Stimulated activated naive CD8-positive, alpha-beta T cell treated with anti-CD3 and anti-CD28 coated beads, Interleukin-15, Interleukin-2, amounts not matched to agents 100 ng/mL and 50 ng/mL, for 24 hours (primary cell): ENCODE results near the gene SPATA32.
A peak's percentile ranks its signal among the peaks of the same experiment; 100 is the strongest.

ENCODE experiments used
- H3K27ac Mint-ChIP-seq: one replicate; pipeline ENCODE4 v1.8.0; 2021; ENCODE audit warnings: mild to moderate bottlenecking, mixed read lengths
- H3K27me3 Mint-ChIP-seq: one replicate; pipeline ENCODE4 v1.8.0; 2021; ENCODE audit warnings: mixed read lengths
- H3K36me3 Mint-ChIP-seq: one replicate; pipeline ENCODE4 v1.8.0; 2021; ENCODE audit warnings: low read depth, mixed read lengths
- H3K4me1 Mint-ChIP-seq: one replicate; pipeline ENCODE4 v1.8.0; 2021; ENCODE audit warnings: low read depth, mixed read lengths
- H3K4me3 Mint-ChIP-seq: one replicate; pipeline ENCODE4 v1.8.0; 2021; ENCODE audit warnings: mild to moderate bottlenecking, mixed read lengths
- H3K9me3 Mint-ChIP-seq: one replicate; pipeline ENCODE4 v1.8.0; 2021; ENCODE audit warnings: mixed read lengths

The SPATA32 gene

DNA sequence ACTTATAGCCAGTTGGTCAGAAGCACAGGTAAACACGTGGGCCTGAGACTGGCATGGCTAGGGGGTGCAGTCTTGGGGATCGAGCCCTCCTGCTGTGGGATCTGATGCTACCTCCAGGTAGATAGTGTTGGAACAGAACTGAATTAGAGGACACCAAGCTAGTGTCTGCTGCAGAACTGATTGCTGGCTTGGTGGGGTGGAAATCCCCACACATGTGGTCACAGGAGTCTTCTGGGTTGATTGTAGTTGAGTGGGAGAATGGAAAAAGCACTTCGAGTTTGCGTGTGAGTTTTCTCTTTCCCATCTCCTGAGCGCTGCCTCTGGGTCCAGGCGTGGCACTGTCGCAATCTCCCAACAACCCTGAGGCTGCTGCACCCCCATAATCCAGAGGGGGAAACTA, 8.0 kb upstream of the SPATA32 start:
- Mint-ChIP-seq H3K4me1 (peaks cover 38% of the 10 kb centered on the region), H3K27ac (peak overlapping the region; percentile 78), H3K27me3 (no peaks in the 10 kb centered on the region), H3K4me3 (no peak overlapping the region), H3K9me3 (no peaks in the 10 kb centered on the region), H3K36me3 (peaks cover 74% of the 10 kb centered on the region)

DNA sequence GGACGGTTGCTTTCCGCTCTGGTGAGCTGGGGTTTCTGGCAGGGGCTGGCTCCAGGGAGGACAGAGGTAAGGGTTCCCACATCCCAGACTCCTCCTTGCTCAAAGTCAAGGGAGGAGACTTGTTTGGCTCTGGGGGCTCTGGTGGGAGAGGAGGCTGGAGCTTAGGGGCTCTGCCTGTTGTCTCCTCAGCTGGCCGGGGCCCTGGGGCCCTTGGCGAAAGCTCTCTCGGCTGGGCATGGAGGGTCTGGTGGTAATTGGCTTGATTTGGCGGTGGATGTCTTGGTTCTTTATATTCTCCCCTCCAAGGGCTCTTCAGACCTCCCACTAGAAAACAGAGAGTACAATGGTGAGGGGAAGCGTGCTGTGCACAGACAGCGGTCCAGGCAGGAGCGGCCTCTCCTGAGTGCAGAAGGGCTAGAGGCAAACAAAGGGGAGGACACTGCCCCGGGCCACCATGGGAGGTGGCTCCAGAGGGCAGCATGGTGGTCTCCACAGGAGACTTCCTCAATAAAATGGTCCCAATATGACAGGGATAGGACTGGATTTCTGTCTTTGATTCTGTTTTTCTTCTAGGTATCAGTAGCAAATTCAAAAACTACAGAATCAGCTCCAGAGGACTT, 5.7 kb upstream of the SPATA32 start:
- Mint-ChIP-seq H3K9me3 (no peaks in the 10 kb centered on the region), H3K27ac (peak overlapping the region; percentile 39), H3K36me3 (peaks cover 67% of the 10 kb centered on the region), H3K27me3 (no peaks in the 10 kb centered on the region), H3K4me1 (peaks cover 44% of the 10 kb centered on the region), H3K4me3 (no peak overlapping the region)

DNA sequence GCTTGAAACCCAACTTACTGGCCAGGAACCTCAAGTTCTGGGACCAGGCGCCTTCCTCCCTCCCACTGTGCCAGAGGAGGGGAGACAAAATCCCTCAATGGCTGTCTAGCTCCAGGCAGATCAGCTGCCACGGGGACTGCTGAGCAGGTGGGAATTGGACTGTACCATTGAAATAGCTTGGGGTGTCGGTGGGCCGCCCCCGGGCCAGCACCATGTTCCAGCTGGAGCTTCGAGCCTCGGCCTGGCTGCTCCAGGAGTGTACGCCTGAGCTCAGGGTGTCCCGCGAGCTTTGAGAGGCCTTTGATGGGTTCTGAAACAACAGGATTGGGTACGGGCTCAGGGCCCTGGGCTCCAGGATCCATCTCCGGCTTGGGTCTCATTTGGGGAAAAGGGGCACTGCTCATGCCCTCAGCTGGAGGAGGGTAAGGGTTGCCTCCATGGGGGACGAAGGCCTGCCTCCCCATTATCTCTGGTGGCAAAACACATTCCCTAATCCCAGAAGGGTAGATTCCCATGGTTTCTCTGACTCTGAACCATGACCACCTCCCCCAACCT, 4.6 kb upstream of the SPATA32 start:
- H3K4me1 Mint-ChIP-seq = peaks cover 41% of the 10 kb centered on the region
- H3K4me3 Mint-ChIP-seq = no peak overlapping the region
- no peaks in the 10 kb centered on the region for H3K9me3 Mint-ChIP-seq
- H3K27me3 Mint-ChIP-seq = no peaks in the 10 kb centered on the region
- H3K36me3 Mint-ChIP-seq = peaks cover 57% of the 10 kb centered on the region
- H3K27ac Mint-ChIP-seq = peak overlapping the region; percentile 43

DNA sequence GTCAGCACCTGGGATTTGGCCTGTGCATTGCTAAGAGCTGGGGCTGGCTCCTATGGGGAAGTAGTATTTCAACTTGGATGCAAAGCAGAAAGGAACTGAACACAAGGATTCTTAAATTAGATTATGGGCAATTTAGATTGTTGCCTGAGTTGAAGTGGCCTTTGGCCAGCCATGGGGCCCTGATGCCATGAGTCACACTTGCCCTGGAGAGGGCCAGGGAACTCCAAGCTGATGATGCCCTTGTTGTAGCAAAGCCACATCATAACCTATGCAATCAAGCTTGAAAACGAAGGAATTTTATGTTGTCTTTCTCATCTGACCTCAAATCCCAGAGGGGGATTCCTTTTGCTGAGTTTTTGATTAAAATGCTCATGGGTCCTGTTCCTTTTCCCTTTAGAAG, 3.9 kb upstream of the SPATA32 start:
- Mint-ChIP-seq H3K36me3 (peaks cover 57% of the 10 kb centered on the region), H3K27ac (peak overlapping the region; percentile 43), H3K4me3 (no peak overlapping the region), H3K4me1 (peaks cover 41% of the 10 kb centered on the region), H3K27me3 (no peaks in the 10 kb centered on the region), H3K9me3 (no peaks in the 10 kb centered on the region)

DNA sequence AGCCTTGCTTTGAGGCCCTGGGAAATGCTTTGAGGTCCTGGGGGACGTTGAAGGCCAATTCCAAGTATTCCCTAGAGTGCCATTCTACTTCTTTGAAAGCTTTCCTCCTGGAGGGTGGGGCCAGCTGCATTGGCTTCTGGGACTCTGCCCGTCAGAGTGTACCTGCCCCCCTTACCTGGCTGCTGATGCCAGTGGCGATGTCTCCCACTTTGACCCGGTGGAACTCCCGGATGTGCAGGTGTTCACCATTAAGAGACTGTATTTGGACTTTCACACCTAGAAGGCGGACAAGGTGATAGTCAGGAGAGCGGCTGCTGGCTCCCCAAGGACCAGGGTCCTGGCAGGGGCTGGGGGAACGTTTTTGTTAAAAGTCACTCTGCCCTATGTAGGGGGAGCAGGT, 3.1 kb upstream of the SPATA32 start:
- no peak overlapping the region for H3K27ac Mint-ChIP-seq

DNA sequence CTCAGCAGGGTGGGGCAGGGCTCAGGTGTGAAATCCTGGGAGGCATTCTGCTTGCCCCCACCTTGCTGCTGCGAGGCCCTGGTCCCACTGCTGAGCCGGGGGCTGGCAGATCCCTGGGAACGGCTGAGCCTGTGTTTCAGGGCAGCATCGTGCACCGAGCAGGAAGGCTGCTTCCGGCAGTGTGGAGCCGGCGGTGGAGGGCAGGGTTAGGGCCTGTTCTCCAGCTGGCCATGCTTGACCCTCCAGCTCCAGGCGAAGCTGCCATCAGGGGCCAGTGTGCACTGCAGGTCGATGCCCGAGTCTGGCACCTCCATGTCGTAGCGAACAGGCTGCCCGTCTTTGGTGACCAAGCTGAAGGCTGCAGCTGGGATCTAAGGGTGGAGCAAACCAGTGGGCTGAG, 2.5 kb upstream of the SPATA32 start:
- H3K4me1 Mint-ChIP-seq = peaks cover 29% of the 10 kb centered on the region
- H3K36me3 Mint-ChIP-seq = peaks cover 46% of the 10 kb centered on the region
- no peak overlapping the region for H3K27ac Mint-ChIP-seq
- no peaks in the 10 kb centered on the region for H3K9me3 Mint-ChIP-seq
- no peak overlapping the region for H3K4me3 Mint-ChIP-seq
- H3K27me3 Mint-ChIP-seq = no peaks in the 10 kb centered on the region

More for the DNA sequence above, 3.1 kb upstream of the SPATA32 start:
- Mint-ChIP-seq H3K9me3 (no peaks in the 10 kb centered on the region), H3K36me3 (peaks cover 52% of the 10 kb centered on the region), H3K27me3 (no peaks in the 10 kb centered on the region), H3K4me3 (no peak overlapping the region), H3K4me1 (peaks cover 33% of the 10 kb centered on the region)

DNA sequence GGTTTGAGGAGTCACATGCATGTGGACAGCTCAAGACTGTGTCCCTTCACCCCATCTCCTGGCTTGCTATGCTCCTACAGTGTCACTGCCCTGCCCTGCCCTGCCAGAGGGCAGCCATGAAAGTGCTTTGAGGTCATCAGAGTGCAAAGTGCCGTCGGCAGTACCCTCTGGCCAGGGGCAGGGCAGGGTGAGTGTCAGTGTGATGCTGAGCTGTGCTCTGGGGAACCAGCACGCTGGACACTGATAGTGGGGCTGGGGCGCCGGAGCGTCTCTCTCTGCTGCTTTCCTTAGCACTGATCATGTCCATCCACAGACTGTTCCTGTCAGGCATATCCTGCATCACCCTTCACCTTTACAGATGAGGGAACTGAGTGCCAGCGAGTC, 1.6 kb upstream of the SPATA32 start:
- Mint-ChIP-seq H3K36me3 (peaks cover 36% of the 10 kb centered on the region), H3K4me1 (peaks cover 29% of the 10 kb centered on the region), H3K27me3 (no peaks in the 10 kb centered on the region), H3K4me3 (no peak overlapping the region), H3K9me3 (no peaks in the 10 kb centered on the region), H3K27ac (peak overlapping the region; percentile 31)

DNA sequence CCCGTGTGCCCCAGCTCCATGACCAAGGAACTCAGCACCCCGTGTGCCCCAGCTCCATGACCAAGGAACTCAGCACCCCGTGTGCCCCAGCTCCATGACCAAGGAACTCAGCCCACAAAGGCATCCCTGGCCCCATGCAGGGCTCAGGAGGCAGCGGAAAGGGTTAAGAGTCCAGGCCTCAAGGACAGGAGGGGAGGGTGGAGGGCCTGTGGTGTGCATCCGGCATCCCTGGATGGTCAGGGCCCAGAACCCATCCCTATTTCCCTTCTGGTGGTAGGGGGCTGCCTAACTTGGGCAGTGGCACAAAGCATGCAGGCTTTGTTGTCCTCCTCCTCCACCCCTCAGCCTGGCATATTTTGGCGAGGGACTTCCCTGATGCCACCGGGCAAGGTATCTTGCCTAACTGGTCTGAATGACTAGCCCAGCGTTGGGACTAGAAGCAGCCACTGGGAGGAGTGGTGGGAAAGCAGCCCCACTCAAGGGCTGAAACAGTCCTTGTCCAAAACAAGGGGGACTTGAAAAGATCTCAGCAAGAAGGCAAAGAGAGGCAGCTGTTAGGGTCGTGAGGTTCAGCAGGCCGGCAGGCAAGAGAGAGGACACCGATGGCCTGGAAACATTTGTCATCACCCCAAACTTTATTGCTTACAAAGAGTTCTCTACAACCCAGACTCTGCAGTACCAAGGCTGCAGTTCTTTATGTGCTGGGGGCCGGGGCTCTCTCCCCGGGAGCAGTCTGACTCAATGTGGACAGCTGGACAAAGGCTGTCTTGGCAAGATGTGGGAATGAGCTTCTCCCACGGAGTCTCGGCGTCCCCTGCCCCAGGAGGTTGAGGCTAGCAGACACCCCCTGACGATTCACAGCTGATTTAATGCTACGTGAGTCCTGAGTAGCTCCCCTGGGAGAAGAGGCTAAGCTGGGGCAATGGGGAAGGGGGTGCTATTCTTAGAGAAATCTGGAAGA, 902 bp upstream of the SPATA32 start:
- H3K4me3 Mint-ChIP-seq = peak overlapping the region; percentile 74

DNA sequence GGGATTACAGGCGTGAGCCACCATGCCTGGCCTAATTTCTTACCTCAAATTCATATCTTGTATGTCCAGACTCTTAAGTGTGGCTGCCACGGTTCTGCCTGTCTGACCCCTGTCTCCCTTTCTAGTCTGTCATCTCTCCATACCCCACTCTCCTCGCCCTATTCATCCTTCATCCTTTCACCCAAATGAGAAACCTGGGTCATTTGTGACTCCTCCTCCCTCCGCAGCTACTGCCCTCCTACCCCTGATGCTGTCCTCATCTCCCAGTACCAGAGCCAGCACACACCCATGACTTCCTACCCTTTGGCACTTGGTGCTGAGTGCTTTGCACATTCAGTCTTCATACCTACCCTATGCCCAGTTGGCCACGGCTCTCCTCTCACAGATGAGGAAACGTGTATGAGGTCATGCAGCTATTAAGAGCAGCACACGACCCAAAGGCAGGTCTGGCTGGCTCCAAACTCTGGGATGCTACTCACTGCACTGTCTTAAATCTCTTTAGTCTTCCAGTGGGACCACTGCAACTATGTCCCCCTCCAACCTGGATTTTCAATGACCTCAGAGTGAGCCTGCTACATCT, 1.6 kb downstream of the SPATA32 start:
- peak overlapping the region; percentile 62 for H3K27ac Mint-ChIP-seq
- H3K4me1 Mint-ChIP-seq = peaks cover 38% of the 10 kb centered on the region
- no peaks in the 10 kb centered on the region for H3K27me3 Mint-ChIP-seq
- no peaks in the 10 kb centered on the region for H3K9me3 Mint-ChIP-seq
- no peak overlapping the region for H3K4me3 Mint-ChIP-seq
- peaks cover 11% of the 10 kb centered on the region for H3K36me3 Mint-ChIP-seq

More for the DNA sequence above, 902 bp upstream of the SPATA32 start:
- Mint-ChIP-seq H3K27ac (peak overlapping the region; percentile 83), H3K4me1 (peaks cover 29% of the 10 kb centered on the region), H3K36me3 (peaks cover 30% of the 10 kb centered on the region), H3K27me3 (no peaks in the 10 kb centered on the region), H3K9me3 (no peaks in the 10 kb centered on the region)

DNA sequence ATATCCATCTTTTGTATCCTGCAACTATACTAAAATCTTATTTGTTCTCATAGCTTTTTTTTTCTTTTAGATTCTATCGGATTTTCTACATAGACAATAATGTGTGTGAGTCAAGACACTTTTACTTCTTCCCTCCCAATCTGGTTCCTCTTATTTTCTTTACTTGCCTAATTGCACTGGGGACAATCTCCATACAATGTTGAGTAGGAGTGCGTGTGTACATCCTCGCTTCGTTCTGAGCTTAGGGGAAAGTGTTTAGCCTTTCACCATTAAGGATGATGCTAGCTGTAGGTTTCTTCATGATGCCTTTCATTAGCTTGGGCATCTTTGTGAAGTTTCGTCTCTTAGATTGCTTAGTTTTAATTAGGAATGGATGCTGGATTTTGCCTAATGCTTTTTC, 2.9 kb downstream of the SPATA32 start:
- Mint-ChIP-seq H3K4me1 (peaks cover 49% of the 10 kb centered on the region), H3K9me3 (no peaks in the 10 kb centered on the region), H3K36me3 (peaks cover 5% of the 10 kb centered on the region), H3K4me3 (no peak overlapping the region), H3K27me3 (no peaks in the 10 kb centered on the region), H3K27ac (no peak overlapping the region)

DNA sequence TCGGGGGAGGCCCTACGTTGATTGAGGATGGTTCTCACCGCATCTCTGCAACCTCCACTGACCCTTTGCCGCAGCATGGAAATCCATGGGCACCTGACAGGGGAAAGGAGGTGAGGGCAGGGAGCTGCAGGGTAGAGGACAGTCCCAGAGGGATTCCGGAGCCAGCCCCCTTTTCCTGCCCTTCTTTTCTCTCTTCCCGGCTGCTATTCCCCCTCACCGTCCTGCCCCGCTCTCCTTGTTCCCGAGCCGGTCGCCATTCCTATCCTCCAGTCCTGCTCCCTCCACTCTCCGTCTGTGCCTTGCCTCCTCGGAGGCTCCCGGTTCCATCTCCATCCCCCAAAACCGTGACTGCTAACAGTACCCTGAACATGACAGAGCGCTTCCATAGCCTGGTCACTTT, 4.8 kb downstream of the SPATA32 start:
- no peak overlapping the region for H3K4me3 Mint-ChIP-seq
- no peaks in the 10 kb centered on the region for H3K27me3 Mint-ChIP-seq
- no peaks in the 10 kb centered on the region for H3K9me3 Mint-ChIP-seq
- no peak overlapping the region for H3K27ac Mint-ChIP-seq
- peaks cover 54% of the 10 kb centered on the region for H3K4me1 Mint-ChIP-seq
- no peaks in the 10 kb centered on the region for H3K36me3 Mint-ChIP-seq

DNA sequence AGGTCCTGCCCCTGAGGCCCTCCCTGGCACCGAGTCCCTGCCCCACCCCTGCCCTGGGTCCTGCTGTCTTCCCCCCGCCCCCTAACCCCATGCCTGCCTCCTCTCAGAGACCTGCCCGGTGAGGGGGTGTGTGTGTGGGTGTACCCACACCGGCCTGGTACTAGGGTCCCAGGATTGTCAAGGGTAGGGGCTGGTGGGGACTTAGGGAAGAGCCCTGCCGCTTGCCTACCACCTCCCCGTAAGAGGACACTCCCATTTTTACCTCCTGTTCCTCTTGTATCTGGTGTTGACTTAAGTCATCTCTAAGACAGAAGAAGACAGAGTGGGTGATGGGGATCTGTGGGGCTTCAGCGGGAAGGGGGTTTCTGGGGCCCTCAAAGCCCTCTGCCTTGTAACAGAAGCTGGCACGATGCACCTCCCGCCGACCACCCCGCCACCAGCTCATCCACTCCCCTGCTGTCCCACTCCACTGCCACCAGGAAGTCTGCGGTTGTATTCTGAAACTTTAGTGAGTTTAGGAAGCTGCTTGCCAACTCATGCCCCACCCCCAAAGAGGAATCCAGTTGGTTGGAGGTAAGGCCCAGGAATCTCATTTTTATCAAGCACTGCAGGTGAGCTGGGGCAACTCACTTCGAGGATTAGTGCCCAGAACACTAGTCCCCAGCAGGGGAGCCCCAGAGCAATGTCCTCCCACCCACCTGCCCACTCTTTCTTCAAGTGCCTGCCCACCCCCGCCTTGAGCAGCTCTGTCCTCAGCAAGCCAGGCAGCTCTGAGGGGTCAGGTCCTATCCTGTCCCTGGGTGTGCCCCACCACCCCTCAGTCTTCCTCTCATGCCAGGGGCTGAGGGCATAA, 5.6 kb downstream of the SPATA32 start:
- H3K4me3 Mint-ChIP-seq = peak overlapping the region; percentile 40
- no peaks in the 10 kb centered on the region for H3K27me3 Mint-ChIP-seq
- no peaks in the 10 kb centered on the region for H3K36me3 Mint-ChIP-seq
- no peaks in the 10 kb centered on the region for H3K9me3 Mint-ChIP-seq
- H3K4me1 Mint-ChIP-seq = peaks cover 56% of the 10 kb centered on the region
- peak overlapping the region; percentile 71 for H3K27ac Mint-ChIP-seq

DNA sequence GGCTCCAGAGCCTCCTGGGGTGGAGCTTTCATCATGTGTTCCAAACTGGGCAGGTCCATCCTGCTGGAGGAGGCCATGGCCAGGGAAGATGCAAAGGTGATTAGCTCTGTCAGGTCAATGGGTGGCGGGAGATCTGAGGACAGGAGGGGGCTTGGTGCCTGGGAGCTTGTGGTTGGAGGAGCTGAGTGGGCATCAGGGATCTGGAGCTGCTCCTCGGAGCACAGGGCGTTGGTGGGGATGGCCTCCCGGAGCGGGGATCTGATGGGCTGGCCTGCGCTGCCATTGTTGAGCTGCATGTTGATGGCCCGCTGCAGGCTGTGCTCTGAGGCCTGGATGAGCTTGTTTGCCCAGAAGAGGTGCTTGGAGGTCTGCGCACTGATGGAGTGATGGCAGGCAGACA, 6.5 kb downstream of the SPATA32 start:
- H3K4me1 Mint-ChIP-seq = peaks cover 59% of the 10 kb centered on the region
- peaks cover 9% of the 10 kb centered on the region for H3K36me3 Mint-ChIP-seq
- H3K27ac Mint-ChIP-seq = no peak overlapping the region
- H3K27me3 Mint-ChIP-seq = no peaks in the 10 kb centered on the region
- H3K4me3 Mint-ChIP-seq = no peak overlapping the region
- no peaks in the 10 kb centered on the region for H3K9me3 Mint-ChIP-seq

DNA sequence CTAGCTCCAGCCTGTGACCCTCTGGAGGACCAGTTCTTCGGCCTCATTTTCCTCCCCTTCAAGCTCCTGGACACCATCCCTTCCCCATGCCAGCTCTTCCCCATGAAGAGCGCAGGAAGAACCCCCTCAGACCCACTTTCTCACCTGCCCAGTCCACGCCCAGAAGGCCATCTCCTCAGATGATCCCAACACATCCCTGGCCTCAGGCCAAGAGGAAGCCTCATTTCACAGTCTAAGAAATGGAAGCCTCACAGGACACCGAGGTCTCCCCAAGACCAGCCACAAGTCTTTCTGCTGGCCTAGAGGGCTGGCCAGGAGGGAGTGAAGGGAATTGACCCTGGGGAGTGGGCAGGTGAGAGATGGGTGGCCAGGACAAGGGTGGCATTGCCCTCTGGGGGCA, 8.0 kb downstream of the SPATA32 start:
- Mint-ChIP-seq H3K27ac (peak overlapping the region; percentile 1), H3K36me3 (peaks cover 17% of the 10 kb centered on the region), H3K9me3 (no peaks in the 10 kb centered on the region), H3K27me3 (no peaks in the 10 kb centered on the region), H3K4me3 (no peak overlapping the region), H3K4me1 (peaks cover 72% of the 10 kb centered on the region)
